ENCODE measurements around the gene SFMBT2. TPM values are rescaled to one million over a fixed set of nuclear protein-coding genes. Genes with fewer than 3 reads are reported as not detected.

The SFMBT2 gene
- total and polyA plus RNA-seq, 4 donors: 2.9 to 11.0 (median 6.5) TPM

DNA sequence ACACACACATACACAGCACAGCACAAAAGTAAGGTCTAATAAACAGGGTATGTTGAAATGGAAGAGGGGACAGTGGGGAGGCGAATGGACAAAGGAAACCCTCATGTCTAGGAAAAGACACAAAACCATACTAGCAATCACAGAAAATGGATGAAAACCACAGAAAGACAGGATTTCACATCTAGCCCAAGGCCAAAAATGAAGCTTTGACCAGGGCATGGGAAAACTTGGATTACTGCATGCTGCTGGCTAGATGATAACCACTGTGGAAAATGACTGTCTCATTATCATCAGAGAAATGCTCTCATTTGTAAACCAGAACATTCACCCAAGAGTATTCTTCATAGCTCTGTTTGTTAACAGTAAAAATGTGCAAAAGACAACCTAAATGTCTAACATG lies 88.2 kb downstream of the SFMBT2 start:
- ATAC-seq (ENCODE audit: insufficient read depth, low FRiP score) (no peak), DNase-seq (no peak)
- Histone ChIP-seq H3K27me3 (ENCODE audit: control insufficient read depth in 3 of 3, insufficient read depth in 3 of 3, low read length in 2 of 3) (no peaks in the 10 kb centered on the region), H3K27ac (ENCODE audit: low read depth in 1 of 2, low read length in 1 of 2) (no peak overlapping the region), H3K9ac (ENCODE audit: insufficient read depth in 1 of 2, low read length in 2 of 2) (no peak overlapping the region), H3K4me1 (ENCODE audit: control insufficient read depth in 5 of 5, insufficient read depth in 5 of 5, low read length in 5 of 5) (peaks cover 0 to 26% (median 4%) of the 10 kb centered on the region in 5 donors), H3K9me3 (ENCODE audit: control insufficient read depth in 4 of 4, insufficient read depth in 3 of 4, low read length in 3 of 4) (peaks cover 0 to 5% (median 2%) of the 10 kb centered on the region in 4 donors), H3K36me3 (ENCODE audit: control insufficient read depth in 4 of 4, insufficient read depth in 4 of 4, low read length in 4 of 4) (no peaks in the 10 kb centered on the region), H3K4me3 (no peak overlapping the region)
- WGBS, 2 donors: 33 to 97% methylated on average over 1 of the region's 1 CpG
- TF ChIP-seq, protein P1, sequence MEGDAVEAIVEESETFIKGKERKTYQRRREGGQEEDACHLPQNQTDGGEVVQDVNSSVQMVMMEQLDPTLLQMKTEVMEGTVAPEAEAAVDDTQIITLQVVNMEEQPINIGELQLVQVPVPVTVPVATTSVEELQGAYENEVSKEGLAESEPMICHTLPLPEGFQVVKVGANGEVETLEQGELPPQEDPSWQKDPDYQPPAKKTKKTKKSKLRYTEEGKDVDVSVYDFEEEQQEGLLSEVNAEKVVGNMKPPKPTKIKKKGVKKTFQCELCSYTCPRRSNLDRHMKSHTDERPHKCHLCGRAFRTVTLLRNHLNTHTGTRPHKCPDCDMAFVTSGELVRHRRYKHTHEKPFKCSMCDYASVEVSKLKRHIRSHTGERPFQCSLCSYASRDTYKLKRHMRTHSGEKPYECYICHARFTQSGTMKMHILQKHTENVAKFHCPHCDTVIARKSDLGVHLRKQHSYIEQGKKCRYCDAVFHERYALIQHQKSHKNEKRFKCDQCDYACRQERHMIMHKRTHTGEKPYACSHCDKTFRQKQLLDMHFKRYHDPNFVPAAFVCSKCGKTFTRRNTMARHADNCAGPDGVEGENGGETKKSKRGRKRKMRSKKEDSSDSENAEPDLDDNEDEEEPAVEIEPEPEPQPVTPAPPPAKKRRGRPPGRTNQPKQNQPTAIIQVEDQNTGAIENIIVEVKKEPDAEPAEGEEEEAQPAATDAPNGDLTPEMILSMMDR (IDR thresholded peaks at IDR 0.05; ENCODE audit: control extremely low read depth, extremely low read depth): no peak

DNA sequence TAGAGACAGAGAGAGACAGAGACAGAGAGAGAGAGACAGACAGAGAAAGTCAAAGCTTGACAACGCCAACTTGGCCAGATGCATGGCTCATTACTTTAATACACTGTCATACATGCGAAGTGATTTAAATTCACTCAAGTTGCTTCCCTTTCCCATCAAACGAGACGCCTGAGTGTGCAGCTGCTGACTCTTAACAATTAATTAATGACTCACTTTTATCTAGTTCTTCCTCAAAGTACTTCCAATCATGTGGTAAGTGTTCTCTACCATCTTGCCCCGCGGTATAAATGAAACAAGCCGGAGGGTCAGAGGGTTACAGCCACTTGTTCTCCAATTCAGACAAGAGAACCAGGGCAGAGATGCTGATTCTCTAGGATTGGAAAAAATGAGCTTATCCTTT lies 90.8 kb downstream of the SFMBT2 start:
- H3K9me3 ChIP-seq (ENCODE audit: control insufficient read depth in 4 of 4, insufficient read depth in 3 of 4, low read length in 3 of 4): peaks cover 0 to 8% (median 0%) of the 10 kb centered on the region in 4 donors
- H3K9ac ChIP-seq (ENCODE audit: insufficient read depth in 1 of 2, low read length in 2 of 2): no peak overlapping the region
- TF ChIP-seq, protein P1 (IDR thresholded peaks at IDR 0.05; ENCODE audit: control extremely low read depth, extremely low read depth): no peak
- peaks cover 0 to 26% (median 4%) of the 10 kb centered on the region in 5 donors for H3K4me1 ChIP-seq (ENCODE audit: control insufficient read depth in 5 of 5, insufficient read depth in 5 of 5, low read length in 5 of 5)
- no peak overlapping the region for H3K27ac ChIP-seq (ENCODE audit: low read depth in 1 of 2, low read length in 1 of 2)
- DNase-seq: peak in 1 of 3 donors; percentile 13
- no peak for ATAC-seq (ENCODE audit: insufficient read depth, low FRiP score)
- H3K27me3 ChIP-seq (ENCODE audit: control insufficient read depth in 3 of 3, insufficient read depth in 3 of 3, low read length in 2 of 3): peaks cover 0 to 2% (median 0%) of the 10 kb centered on the region in 3 donors
- H3K4me3 ChIP-seq: no peak overlapping the region
- no peaks in the 10 kb centered on the region for H3K36me3 ChIP-seq (ENCODE audit: control insufficient read depth in 4 of 4, insufficient read depth in 4 of 4, low read length in 4 of 4)
- 74 to 83% methylated on average over 7 of the region's 7 CpGs for WGBS, 2 donors

DNA sequence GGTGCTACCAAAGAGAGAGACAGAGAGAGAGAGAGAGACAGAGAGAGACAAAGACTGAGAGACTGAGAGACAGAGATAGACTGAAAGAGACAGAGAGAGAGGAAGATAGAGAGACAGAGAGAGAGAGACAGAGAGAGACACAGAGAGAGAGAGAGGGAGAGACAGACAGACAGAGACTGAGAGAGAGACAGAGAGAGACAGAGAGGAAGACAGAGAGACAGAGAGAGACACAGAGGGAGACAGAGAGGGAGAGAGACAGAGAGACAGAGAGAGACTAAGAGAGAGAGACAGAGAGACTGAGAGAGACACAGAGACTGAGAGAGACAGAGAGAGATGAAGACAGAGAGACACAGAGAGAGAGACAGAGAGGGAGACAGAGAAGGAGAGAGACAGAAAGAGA lies 91.2 kb downstream of the SFMBT2 start:
- Histone ChIP-seq H3K27ac (ENCODE audit: low read depth in 1 of 2, low read length in 1 of 2) (no peak overlapping the region), H3K27me3 (ENCODE audit: control insufficient read depth in 3 of 3, insufficient read depth in 3 of 3, low read length in 2 of 3) (peaks cover 0 to 2% (median 0%) of the 10 kb centered on the region in 3 donors), H3K36me3 (ENCODE audit: control insufficient read depth in 4 of 4, insufficient read depth in 4 of 4, low read length in 4 of 4) (no peaks in the 10 kb centered on the region), H3K4me1 (ENCODE audit: control insufficient read depth in 5 of 5, insufficient read depth in 5 of 5, low read length in 5 of 5) (peaks cover 0 to 26% (median 4%) of the 10 kb centered on the region in 5 donors), H3K9ac (ENCODE audit: insufficient read depth in 1 of 2, low read length in 2 of 2) (no peak overlapping the region), H3K9me3 (ENCODE audit: control insufficient read depth in 4 of 4, insufficient read depth in 3 of 4, low read length in 3 of 4) (peaks cover 0 to 7% (median 0%) of the 10 kb centered on the region in 4 donors), H3K4me3 (no peak overlapping the region)
- ATAC-seq (ENCODE audit: insufficient read depth, low FRiP score) (no peak), DNase-seq (no peak)
- TF ChIP-seq, protein P1 (IDR thresholded peaks at IDR 0.05; ENCODE audit: control extremely low read depth, extremely low read depth): no peak

DNA sequence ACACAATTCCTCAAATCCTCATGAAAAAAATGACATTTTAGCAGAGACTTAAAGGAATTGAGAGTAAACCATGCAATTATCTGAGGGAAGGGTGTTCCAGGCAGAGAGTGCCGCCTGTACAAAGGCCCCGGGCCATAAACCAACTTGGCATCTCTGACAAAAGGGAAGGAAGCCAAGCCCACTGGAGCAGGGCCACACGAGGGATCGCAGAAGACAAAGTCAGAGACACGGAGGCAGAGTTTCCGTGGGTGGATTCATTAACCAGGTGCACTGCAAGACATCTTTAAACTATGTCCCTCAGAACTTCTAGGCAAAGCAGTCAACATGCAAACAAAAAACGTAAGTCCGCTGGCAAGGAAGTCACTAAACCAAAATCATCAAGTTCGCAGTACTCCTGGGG lies 92.0 kb downstream of the SFMBT2 start:
- TF ChIP-seq, protein P1 (IDR thresholded peaks at IDR 0.05; ENCODE audit: control extremely low read depth, extremely low read depth): no peak
- Histone ChIP-seq H3K27ac (ENCODE audit: low read depth in 1 of 2, low read length in 1 of 2) (no peak overlapping the region), H3K36me3 (ENCODE audit: control insufficient read depth in 4 of 4, insufficient read depth in 4 of 4, low read length in 4 of 4) (no peaks in the 10 kb centered on the region), H3K4me3 (no peak overlapping the region), H3K9me3 (ENCODE audit: control insufficient read depth in 4 of 4, insufficient read depth in 3 of 4, low read length in 3 of 4) (peaks cover 0 to 4% (median 0%) of the 10 kb centered on the region in 4 donors), H3K27me3 (ENCODE audit: control insufficient read depth in 3 of 3, insufficient read depth in 3 of 3, low read length in 2 of 3) (peaks cover 0 to 2% (median 0%) of the 10 kb centered on the region in 3 donors), H3K9ac (ENCODE audit: insufficient read depth in 1 of 2, low read length in 2 of 2) (no peak overlapping the region), H3K4me1 (ENCODE audit: control insufficient read depth in 5 of 5, insufficient read depth in 5 of 5, low read length in 5 of 5) (peaks cover 0 to 26% (median 4%) of the 10 kb centered on the region in 5 donors)
- DNase-seq: no peak
- no peak for ATAC-seq (ENCODE audit: insufficient read depth, low FRiP score)
- 19 to 36% methylated on average over 9 of the region's 9 CpGs for WGBS, 2 donors

All from lung (tissue), 12 donors.